ENCODE results near the gene ZDHHC13. TPM values are rescaled to one million over a fixed set of nuclear protein-coding genes. Genes with fewer than 3 reads are reported as not detected.
"Not testable (repeated sequence)": the region's sequence is repeated elsewhere in the genome, so short reads cannot be mapped to it uniquely, and the experiment has no call there.

Gene ZDHHC13
- total RNA-seq, 1 donor from 2014 or later, result 5.6 TPM

DNA sequence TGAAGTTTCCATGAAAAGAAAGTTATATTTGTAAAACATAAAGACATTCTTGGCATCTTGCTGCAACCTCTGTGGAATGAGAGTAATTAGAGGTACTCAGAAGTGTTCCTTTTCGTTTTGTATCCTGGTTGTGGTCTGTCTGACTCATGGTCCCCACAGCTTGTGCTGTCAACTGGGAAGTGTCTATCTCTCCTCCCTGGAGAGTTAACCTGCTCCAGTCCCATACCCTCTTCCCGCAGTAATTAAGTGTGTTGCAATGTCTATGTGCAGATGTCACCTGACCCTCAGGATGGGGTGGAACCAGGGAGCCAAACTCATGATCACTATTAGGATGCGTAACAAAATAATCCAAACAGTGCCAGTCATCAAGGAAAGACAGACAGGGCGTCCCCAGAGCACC lies 23.0 kb upstream of the ZDHHC13 start:
- intact Hi-C loops (cut with DNase I), result no loop called here
- DNase-seq (no peak), ATAC-seq (ENCODE audit: poor library complexity) (no peak)

DNA sequence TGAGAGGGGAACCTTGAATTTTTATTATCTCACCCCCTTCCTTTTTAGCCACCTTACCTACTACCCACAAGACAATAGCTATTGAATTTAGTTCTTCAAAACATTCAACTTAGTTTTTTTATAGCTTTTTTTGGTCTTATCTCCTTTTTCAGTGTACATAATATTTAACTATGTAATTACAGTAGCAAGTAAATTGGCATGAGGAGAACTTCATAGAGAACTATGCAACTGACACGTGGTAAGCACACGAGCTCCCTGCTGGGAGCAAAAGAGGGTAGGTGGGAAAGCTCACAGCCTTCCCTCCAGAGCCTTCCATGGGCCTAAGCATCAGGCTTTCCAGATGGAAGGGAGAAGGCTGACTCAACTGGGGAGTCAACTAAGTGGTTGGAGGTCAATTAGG lies 22.1 kb upstream of the ZDHHC13 start:
- DNase-seq (no peak), ATAC-seq (ENCODE audit: poor library complexity) (no peak)
- intact Hi-C loops (cut with DNase I), result no loop called here

GRCh38 chr11:19099093-19099492 lies 17.9 kb upstream of the ZDHHC13 start:
- DNase-seq (no peak), ATAC-seq (ENCODE audit: poor library complexity) (no peak)
- intact Hi-C loops (cut with DNase I), result no loop called here

DNA sequence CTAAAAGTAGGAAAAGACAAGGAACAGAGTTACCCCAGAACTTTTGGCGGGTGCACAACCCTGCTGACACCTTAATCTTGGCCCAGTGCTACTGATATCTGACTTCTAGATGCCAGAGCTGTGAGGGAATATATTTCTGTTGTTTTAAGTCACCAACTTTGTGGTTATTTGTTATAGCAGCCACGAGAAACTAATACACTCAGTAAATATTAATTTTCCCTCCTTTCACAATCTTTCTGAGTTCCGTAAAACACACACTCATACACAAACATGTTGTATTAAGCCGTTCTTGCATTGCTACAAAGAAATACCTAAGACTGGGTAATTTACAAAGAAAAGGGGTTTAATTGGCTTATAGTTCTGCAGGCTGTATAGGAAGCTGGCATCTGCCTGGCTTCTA lies 16.1 kb upstream of the ZDHHC13 start:
- intact Hi-C loops (cut with DNase I), result no loop called here
- ATAC-seq (ENCODE audit: poor library complexity), result no peak

DNA sequence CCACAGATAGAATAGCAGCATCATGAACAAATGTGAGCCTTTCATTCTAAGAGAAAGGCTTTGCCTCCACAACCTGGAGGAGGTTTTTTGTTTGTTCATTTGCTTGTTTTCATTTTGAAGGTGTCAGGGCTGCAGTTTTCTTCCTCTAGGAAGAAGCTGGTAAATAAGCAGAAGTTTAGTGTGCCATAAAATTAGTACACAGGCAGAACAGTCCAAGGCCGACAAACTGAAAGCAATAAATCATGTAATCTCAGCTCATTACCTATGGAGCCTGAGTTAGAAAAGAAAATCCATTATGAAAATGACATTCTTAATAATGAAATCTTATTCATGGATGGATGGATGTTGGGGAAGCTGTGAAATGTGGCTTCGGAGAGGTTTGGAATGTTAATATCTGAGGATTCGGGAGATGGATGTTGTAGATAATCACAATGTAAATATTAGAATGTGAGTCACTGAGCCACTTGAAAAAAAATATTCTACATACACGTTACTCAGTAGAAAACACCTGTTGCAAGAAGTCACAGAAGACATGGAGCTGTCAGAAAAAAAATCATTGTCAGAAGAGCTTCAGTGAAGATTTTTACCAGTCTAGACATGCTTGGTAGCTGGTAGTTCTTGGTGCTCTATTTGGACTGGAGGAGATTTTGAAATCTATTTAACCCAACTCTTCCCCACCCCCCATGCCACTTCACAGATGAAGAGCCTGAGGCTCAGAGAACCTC lies 15.0 kb upstream of the ZDHHC13 start:
- DNase-seq (no peak), ATAC-seq (ENCODE audit: poor library complexity) (no peak)
- intact Hi-C loops (cut with DNase I), result no loop called here

More for the DNA sequence above, 16.1 kb upstream of the ZDHHC13 start:
- no peak for DNase-seq

GRCh38 chr11:19102521-19102900 lies 14.5 kb upstream of the ZDHHC13 start:
- DNase-seq (no peak), ATAC-seq (ENCODE audit: poor library complexity) (no peak)
- intact Hi-C loops (cut with DNase I), result no loop called here

- no peak for DNase-seq
- intact Hi-C loops (cut with DNase I), result no loop called here
- ATAC-seq (ENCODE audit: poor library complexity), result no peak
Measured at GRCh38 chr11:19105011-19105410, 12.0 kb upstream of the ZDHHC13 start.

DNA sequence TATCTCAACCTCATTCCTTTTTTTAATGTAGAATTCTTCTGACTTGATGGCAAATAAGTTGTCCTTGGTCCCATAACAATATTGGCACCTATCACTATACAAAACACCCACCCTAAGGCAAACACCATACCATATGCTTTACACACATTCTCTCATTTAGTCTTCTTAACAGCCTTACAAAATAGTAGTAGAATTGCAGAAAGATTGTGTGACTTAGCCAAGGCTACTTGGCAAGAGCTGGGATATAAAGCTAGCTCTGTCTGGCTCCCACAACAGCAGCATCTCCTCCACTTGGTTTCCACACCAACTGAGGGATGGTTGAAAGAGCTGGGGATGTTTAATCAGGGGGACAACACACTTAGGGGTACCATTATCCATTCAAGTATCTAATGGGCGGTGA lies 9.8 kb upstream of the ZDHHC13 start:
- ATAC-seq (ENCODE audit: poor library complexity), result no peak
- no peak for DNase-seq
- intact Hi-C loops (cut with DNase I), result no loop called here

GRCh38 chr11:19110295-19110694 lies 6.7 kb upstream of the ZDHHC13 start:
- intact Hi-C loops (cut with DNase I), result loop anchor here (5.0 kb wide), 1 partner anchor 33 kb away; no protein-coding TSS in a partner anchor
- peak; percentile 69 for DNase-seq
- peak; percentile 96 for ATAC-seq (ENCODE audit: poor library complexity)

- ATAC-seq (ENCODE audit: poor library complexity), result no peak
- no peak for DNase-seq
- intact Hi-C loops (cut with DNase I), result loop anchor here (5.0 kb wide), 1 partner anchor 35 kb away; no protein-coding TSS in a partner anchor
Measured at GRCh38 chr11:19111809-19112208, 5.2 kb upstream of the ZDHHC13 start.

DNA sequence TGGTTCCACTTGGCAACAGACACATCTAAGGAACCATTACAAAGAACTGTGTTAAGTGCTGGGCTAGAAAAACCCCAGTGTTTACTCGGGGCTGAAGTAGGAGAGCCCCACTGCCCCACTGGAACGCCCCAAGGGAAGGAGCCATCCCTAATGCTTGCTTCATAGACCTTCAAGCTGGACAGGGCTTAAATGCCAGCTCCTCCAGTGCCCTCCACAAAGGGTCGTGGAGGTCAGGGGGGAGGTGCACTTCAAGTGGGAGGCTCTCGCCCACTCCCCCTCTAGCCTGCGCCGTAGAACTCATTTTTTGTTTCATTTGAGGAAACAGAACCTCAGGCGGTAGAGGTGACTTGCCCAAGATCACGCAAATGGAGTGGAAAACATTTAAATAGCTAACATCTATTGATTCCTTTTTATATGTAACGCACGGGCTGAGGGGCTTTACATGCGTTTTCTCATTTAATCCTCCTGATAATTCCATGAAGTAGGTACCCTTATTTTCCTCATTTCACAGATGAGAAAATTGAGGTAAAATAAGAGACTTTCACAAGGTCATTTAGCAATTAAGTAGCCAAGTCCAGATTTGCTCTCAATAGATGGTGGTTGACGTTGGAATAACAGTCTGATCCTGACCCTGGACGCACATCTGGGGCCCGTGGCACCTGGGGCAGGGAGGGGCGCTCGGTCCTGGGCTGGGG lies 545 bp upstream of the ZDHHC13 start:
- DNase-seq (no peak), ATAC-seq (ENCODE audit: poor library complexity) (no peak)
- intact Hi-C loops (cut with DNase I), result no loop called here

DNA sequence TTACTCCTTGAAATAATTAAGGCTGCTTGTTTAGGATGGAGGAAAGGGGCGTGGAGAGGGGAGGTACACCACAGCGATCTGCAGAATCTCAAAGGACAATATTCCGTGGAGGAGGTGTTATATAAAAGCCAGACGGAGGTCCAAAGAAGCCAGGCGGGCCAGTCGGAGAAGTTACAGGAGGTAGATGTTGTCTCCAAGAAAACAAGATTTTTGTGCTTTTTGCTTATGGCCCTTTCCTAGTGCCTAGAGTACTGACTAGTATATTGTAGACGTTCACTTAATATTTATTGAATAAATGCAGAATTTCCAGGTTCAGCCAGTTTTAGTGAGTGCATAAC lies 761 bp downstream of the ZDHHC13 start:
- no peak for DNase-seq
- no peak for ATAC-seq (ENCODE audit: poor library complexity)
- intact Hi-C loops (cut with DNase I), result no loop called here

DNA sequence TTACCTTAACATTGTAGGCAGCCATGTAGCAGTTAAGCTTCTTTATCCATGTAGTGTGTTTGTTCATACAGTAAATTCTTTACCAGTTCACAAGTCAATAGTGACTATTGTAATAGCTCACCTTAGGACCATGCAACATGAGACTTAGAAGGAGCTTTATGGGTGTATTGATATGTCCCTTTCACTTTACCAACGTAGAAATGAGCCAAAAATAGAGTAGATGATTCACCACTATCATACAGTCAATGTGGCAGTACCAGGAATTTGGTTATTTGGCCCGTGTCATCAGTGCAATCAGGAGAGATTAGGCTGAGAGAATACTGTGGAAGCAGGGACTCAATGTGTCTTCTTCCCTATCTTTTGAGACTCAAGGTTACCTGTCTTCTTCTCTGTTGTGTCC lies 4.7 kb downstream of the ZDHHC13 start:
- ATAC-seq (ENCODE audit: poor library complexity), result no peak
- intact Hi-C loops (cut with DNase I), result no loop called here
- no peak for DNase-seq

DNA sequence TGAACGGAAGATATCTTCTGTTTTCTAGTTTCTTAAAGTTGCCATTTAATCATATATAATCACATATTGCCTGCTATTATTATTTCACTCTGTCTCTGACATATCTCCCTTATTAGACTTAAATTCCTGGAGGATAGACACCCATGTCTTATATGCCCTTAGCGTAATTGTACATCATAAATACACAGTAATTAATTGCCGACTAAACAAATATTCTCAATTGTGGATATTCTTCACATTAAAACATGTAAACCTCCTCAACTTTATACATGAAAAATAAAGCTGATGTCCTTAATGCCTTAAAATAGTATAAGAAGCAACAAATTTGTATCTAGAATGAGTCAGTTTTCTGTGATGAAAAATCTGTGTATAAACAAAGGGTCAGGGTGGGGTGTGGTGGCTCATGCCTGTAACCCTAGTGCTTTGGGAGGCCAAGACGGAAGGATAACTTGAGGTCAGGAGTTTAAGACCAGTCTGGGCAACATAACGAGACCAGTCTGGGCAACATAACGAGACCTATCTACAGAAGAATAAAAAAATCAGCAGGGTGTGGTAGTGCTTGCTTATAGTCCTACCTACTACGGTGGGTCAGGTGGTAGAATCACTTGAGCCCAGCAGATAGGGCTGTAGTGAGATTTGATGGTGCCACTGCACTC lies 6.1 kb downstream of the ZDHHC13 start:
- no peak for ATAC-seq (ENCODE audit: poor library complexity)
- no peak for DNase-seq
- intact Hi-C loops (cut with DNase I), result no loop called here

DNA sequence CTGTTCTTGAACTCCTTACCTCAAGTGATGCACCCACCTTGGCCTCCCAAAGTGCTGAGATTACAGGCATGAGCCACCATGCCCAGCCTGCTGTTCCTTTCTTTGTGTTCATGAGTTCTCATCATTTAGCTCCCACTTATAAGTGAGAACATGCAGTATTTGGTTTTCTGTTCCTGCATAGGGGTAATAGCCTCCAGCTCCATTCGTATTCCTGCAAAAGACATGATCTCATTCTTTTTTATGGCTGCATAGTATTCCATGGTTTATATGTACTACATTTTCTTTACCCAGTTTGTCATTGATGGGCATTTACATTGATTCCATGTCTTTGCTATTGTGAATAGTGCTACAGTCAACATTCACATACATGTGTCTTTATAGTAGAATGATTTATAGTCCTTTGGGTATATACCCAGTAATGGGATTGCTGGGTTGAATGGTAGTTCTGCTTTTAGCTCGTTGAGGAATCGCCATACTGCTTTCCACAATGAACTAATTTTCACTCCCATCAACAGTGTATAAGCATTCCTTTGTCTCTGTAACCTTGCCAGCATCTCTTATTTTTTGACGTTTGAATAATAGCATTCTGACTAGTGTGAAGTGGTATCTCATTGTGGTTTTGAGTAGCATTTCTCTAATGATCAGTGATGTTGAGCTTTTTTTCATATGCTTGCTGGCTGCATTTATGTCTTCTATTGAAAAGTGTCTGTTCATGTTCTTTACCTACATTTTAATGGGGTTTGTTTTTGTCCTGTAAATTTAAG lies 9.8 kb downstream of the ZDHHC13 start:
- DNase-seq; ATAC-seq (ENCODE audit: poor library complexity); intact Hi-C loops (cut with DNase I): not testable (repeated sequence)

GRCh38 chr11:19134004-19134403 lies 17.0 kb downstream of the ZDHHC13 start:
- ATAC-seq (ENCODE audit: poor library complexity) (no peak), DNase-seq (no peak)
- intact Hi-C loops (cut with DNase I), result no loop called here

DNA sequence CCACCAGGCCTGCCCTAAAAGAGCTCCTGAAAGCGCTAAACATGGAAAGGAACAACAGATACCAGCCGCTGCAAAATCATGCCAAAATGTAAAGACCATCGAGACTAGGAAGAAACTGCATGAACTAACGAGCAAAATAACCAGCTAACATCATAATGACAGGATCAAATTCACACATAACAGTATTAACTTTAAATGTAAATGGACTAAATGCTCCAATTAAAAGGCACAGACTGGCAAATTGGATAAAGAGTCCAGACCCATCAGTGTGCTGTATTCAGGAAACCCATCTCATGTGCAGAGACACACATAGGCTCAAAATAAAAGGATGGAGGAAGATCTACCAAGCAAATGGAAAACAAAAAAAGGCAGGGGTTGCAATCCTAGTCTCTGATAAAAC lies 19.9 kb downstream of the ZDHHC13 start:
- intact Hi-C loops (cut with DNase I); ATAC-seq (ENCODE audit: poor library complexity); DNase-seq: not testable (repeated sequence)

DNA sequence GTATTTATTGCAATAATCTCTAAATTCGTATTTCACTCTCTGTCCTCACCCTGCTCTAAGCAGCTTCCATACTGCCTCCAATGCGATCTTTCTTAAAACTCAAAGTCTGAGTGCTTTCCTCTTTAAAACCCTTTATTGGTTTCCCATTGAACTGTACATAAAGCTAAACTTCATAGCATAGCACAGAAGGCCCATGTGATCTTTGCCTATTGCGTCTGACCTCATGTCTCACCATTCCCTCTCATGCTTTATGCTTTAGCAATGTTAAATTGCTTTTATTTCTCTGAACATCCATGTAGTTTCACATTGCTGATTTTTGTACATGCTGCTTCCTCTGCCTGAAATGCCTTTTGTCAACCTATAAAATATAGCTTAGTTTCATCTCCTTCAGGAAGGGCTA lies 28.4 kb downstream of the ZDHHC13 start:
- DNase-seq (no peak), ATAC-seq (ENCODE audit: poor library complexity) (no peak)
- intact Hi-C loops (cut with DNase I), result no loop called here

DNA sequence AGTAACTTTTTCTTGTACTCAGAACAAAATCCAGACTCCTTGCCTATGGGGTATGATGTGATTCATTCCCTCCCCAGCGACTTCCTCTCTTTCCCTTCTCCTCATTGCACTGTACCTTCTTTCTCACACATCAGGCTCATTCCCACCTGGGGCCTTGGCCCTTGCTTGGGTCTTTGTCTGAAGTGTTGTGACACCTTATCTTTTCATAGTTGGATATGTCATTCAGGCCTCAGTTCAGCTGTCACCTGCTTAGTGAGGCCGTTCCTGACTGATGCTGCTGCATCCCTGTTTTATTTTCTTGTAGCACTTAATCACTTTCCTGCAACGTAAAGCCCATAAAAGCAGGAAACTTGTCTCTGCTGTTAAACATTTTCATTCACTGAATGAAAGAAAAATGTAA lies 39.9 kb downstream of the ZDHHC13 start:
- ATAC-seq (ENCODE audit: poor library complexity), result no peak
- intact Hi-C loops (cut with DNase I), result no loop called here
- DNase-seq, result no peak

Measured in Right ventricle myocardium superior (tissue), 1 donor.